Glutamatergic neuron (in vitro differentiated cells): ENCODE measurements around the gene GABRG3. TPM values are rescaled to one million over a fixed set of nuclear protein-coding genes. Genes with fewer than 3 reads are reported as not detected.

Experiments
- DNase-seq: peaks from one replicate; pipeline ENCODE4 v3.0.0; 2022
- H3K27ac Mint-ChIP-seq: one replicate; pipeline ENCODE4 v1.8.0; 2020; ENCODE audit warnings: mild to moderate bottlenecking, mixed read lengths, inconsistent platforms; ENCODE audit not compliant: unreplicated experiment
- H3K27me3 Mint-ChIP-seq: one replicate; pipeline ENCODE4 v1.8.0; 2020; ENCODE audit warnings: mild to moderate bottlenecking, moderate library complexity, mixed read lengths, inconsistent platforms; ENCODE audit not compliant: unreplicated experiment
- H3K36me3 Mint-ChIP-seq: one replicate; pipeline ENCODE4 v1.8.0; 2020; ENCODE audit warnings: mild to moderate bottlenecking, mixed read lengths, inconsistent platforms; ENCODE audit not compliant: unreplicated experiment
- H3K4me1 Mint-ChIP-seq: one replicate; pipeline ENCODE4 v1.8.0; 2020; ENCODE audit warnings: mild to moderate bottlenecking, low read depth, mixed read lengths, inconsistent platforms; ENCODE audit not compliant: unreplicated experiment
- H3K4me3 Mint-ChIP-seq: one replicate; pipeline ENCODE4 v1.8.0; 2020; ENCODE audit warnings: mild to moderate bottlenecking, mixed read lengths, inconsistent platforms; ENCODE audit not compliant: unreplicated experiment
- H3K9me3 Mint-ChIP-seq: one replicate; pipeline ENCODE4 v1.8.0; 2020; ENCODE audit warnings: mild to moderate bottlenecking, moderate library complexity, mixed read lengths, inconsistent platforms; ENCODE audit not compliant: unreplicated experiment
- total RNA-seq: library from RNA; stranded (reverse); fragmentation: NEBNext Ultra II Directional; extraction: Animal tissue kit (Norgen Biotek cat#: 25700); gene quantifications from one replicate; pipeline ENCODE4 v1.2.1, GENCODE V29; 2021; ENCODE audit not compliant: unreplicated experiment
- TF ChIP-seq, protein P1 (sequence below): fragments of 200-600 bp; sonication (generic); IDR thresholded peaks from one replicate; pipeline ENCODE4 v1.5.0; 2021; ENCODE audit not compliant: partially characterized antibody, unreplicated experiment

The GABRG3 gene
- total RNA-seq, 1 donor from 2014 or later, result 1.3 TPM

DNA sequence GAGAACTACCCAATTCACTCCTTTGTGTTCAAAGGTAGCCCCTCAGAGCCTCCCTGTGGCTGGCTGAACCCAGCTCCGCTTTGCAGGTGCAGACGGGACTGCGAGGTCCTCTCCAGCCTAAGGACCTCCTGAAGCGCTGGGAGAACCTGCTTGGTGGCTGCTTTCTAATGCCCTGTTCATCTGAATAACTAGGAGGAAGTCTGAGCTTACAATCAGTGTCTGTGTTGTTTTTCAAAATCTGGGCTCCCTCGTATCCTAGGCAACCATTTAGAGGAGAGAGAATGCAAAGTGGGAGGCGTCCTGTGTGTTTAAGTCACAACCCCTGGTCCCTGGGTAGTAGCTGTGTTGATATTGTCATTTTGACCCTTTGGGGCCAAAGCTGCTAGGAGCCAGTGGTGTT is 99.9 kb downstream of the GABRG3 start:
- no peak overlapping the region for H3K27ac Mint-ChIP-seq
- DNase-seq, result no peak
- peaks cover 6% of the 10 kb centered on the region for H3K9me3 Mint-ChIP-seq
- TF ChIP-seq, protein P1, sequence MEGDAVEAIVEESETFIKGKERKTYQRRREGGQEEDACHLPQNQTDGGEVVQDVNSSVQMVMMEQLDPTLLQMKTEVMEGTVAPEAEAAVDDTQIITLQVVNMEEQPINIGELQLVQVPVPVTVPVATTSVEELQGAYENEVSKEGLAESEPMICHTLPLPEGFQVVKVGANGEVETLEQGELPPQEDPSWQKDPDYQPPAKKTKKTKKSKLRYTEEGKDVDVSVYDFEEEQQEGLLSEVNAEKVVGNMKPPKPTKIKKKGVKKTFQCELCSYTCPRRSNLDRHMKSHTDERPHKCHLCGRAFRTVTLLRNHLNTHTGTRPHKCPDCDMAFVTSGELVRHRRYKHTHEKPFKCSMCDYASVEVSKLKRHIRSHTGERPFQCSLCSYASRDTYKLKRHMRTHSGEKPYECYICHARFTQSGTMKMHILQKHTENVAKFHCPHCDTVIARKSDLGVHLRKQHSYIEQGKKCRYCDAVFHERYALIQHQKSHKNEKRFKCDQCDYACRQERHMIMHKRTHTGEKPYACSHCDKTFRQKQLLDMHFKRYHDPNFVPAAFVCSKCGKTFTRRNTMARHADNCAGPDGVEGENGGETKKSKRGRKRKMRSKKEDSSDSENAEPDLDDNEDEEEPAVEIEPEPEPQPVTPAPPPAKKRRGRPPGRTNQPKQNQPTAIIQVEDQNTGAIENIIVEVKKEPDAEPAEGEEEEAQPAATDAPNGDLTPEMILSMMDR, result no peak
- peaks cover 12% of the 10 kb centered on the region for H3K36me3 Mint-ChIP-seq
- H3K4me3 Mint-ChIP-seq, result no peak overlapping the region
- H3K27me3 Mint-ChIP-seq, result peaks cover 4% of the 10 kb centered on the region
- peaks cover 1% of the 10 kb centered on the region for H3K4me1 Mint-ChIP-seq

DNA sequence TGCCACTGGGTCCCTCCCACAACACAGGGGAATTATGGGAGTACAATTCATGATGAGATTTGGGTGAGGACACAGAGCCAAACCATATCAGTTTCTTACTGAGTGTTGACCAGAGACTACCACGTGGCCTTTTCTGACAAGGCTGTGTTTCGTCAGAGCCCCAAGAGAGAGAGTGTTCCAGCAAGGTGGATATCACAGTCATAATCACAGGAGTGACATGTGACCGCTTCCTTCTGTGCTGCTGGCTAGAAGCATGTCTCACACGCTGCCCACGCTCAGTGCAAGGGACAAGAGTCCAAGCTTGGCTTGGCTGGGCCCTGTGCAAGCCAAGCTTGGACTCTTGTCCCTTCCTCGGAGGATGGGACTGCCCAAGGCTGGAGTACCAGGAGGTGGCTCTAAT is 103.2 kb downstream of the GABRG3 start:
- H3K27ac Mint-ChIP-seq, result no peak overlapping the region
- no peak overlapping the region for H3K4me3 Mint-ChIP-seq
- peaks cover 3% of the 10 kb centered on the region for H3K9me3 Mint-ChIP-seq
- TF ChIP-seq, protein P1, result no peak
- DNase-seq, result no peak
- H3K4me1 Mint-ChIP-seq, result peaks cover 10% of the 10 kb centered on the region
- H3K36me3 Mint-ChIP-seq, result peaks cover 9% of the 10 kb centered on the region
- H3K27me3 Mint-ChIP-seq, result peaks cover 2% of the 10 kb centered on the region

DNA sequence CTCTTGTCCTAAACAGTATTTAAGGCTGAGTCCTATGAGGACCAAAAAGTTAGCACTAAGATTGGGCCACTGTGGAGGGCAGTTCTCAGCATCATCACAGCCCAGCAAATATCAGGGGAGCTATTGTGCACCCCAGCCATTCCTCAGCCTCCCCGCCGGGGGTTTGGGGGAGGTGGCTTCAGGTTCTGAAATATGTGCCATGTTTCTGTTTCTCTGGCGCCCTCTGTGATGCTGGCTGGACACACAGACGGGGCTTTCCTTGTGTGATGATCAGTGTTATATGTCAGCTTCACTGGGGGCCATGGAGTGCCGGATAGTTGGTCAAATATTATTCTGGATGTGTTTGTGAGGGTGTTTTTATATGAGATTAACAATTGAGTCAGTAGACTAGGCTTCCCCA is 106.8 kb downstream of the GABRG3 start:
- TF ChIP-seq, protein P1, result no peak
- Mint-ChIP-seq H3K9me3 (peaks cover 3% of the 10 kb centered on the region), H3K4me3 (peak overlapping the region; percentile 12), H3K4me1 (peaks cover 17% of the 10 kb centered on the region), H3K36me3 (peaks cover 9% of the 10 kb centered on the region), H3K27me3 (no peaks in the 10 kb centered on the region), H3K27ac (no peak overlapping the region)
- DNase-seq, result peak; percentile 33

- no peaks in the 10 kb centered on the region for H3K9me3 Mint-ChIP-seq
- H3K36me3 Mint-ChIP-seq, result peaks cover 4% of the 10 kb centered on the region
- H3K27ac Mint-ChIP-seq, result no peak overlapping the region
- H3K27me3 Mint-ChIP-seq, result no peaks in the 10 kb centered on the region
- H3K4me1 Mint-ChIP-seq, result peaks cover 29% of the 10 kb centered on the region
- no peak overlapping the region for H3K4me3 Mint-ChIP-seq
- DNase-seq, result no peak
- TF ChIP-seq, protein P1, result no peak
Measured at GRCh38 chr15:27081676-27082418, 110.9 kb downstream of the GABRG3 start.

GRCh38 chr15:27082526-27082925 is 111.5 kb downstream of the GABRG3 start:
- Mint-ChIP-seq H3K4me1 (peaks cover 25% of the 10 kb centered on the region), H3K27me3 (no peaks in the 10 kb centered on the region), H3K9me3 (no peaks in the 10 kb centered on the region), H3K27ac (no peak overlapping the region), H3K36me3 (peaks cover 4% of the 10 kb centered on the region), H3K4me3 (no peak overlapping the region)
- DNase-seq, result no peak
- TF ChIP-seq, protein P1, result no peak
